ENCODE data around the gene TPM1. TPM values are rescaled to one million over a fixed set of nuclear protein-coding genes. Genes with fewer than 3 reads are reported as not detected.
A peak's percentile ranks its signal among the peaks of the same experiment; 100 is the strongest.

TPM1 gene
- polyA plus RNA-seq, 4 donors, result 269 to 542 (median 382) TPM

- Histone ChIP-seq H3K4me3 (ENCODE audit: low read depth in 1 of 3, low read length in 3 of 3) (no peak overlapping the region), H3K4me1 (ENCODE audit: control insufficient read depth in 3 of 3, insufficient read depth in 2 of 3, low read depth in 1 of 3, low read length in 2 of 3) (peaks cover 0 to 26% (median 7%) of the 10 kb centered on the region in 3 donors), H3K27ac (ENCODE audit: low read depth in 1 of 3, low read length in 2 of 3) (no peak overlapping the region), H3K36me3 (ENCODE audit: control insufficient read depth in 3 of 3, insufficient read depth in 2 of 3, low read depth in 1 of 3, low read length in 3 of 3) (peaks cover 4 to 29% (median 15%) of the 10 kb centered on the region in 3 donors), H3K9me3 (ENCODE audit: control insufficient read depth in 2 of 2, insufficient read depth in 1 of 2, low read depth in 1 of 2, low read length in 1 of 2) (no peaks in the 10 kb centered on the region), H3K27me3 (ENCODE audit: control insufficient read depth in 3 of 3, insufficient read depth in 3 of 3, low read length in 3 of 3) (no peaks in the 10 kb centered on the region)
- no peak for FAIRE-seq
- no peak for DNase-seq
- 57 to 93% (median 91%) methylated on average over 3 of the region's 3 CpGs for WGBS, 3 donors
These were observed 29.6 kb downstream of the TPM1 start for GRCh38 chr15:63072023-63072650.

GRCh38 chr15:63072809-63073277 is 30.3 kb downstream of the TPM1 start:
- Histone ChIP-seq H3K27me3 (ENCODE audit: control insufficient read depth in 3 of 3, insufficient read depth in 3 of 3, low read length in 3 of 3) (no peaks in the 10 kb centered on the region), H3K9me3 (ENCODE audit: control insufficient read depth in 2 of 2, insufficient read depth in 1 of 2, low read depth in 1 of 2, low read length in 1 of 2) (no peaks in the 10 kb centered on the region), H3K4me1 (ENCODE audit: control insufficient read depth in 3 of 3, insufficient read depth in 2 of 3, low read depth in 1 of 3, low read length in 2 of 3) (peaks cover 0 to 26% (median 7%) of the 10 kb centered on the region in 3 donors), H3K27ac (ENCODE audit: low read depth in 1 of 3, low read length in 2 of 3) (peak overlapping the region in 2 of 3 donors; percentile 39 to 53), H3K4me3 (ENCODE audit: low read depth in 1 of 3, low read length in 3 of 3) (no peak overlapping the region), H3K36me3 (ENCODE audit: control insufficient read depth in 3 of 3, insufficient read depth in 2 of 3, low read depth in 1 of 3, low read length in 3 of 3) (peaks cover 4 to 24% (median 13%) of the 10 kb centered on the region in 3 donors)
- no peak for FAIRE-seq
- no peak for DNase-seq
- 84 to 92% (median 89%) methylated on average over 9 of the region's 9 CpGs for WGBS, 3 donors

- WGBS, 3 donors, result 20 to 56% (median 34%) methylated on average over 9 of the region's 9 CpGs
- no peak for FAIRE-seq
- peak; percentile 42 to 91 for DNase-seq
- no peak overlapping the region for H3K4me3 ChIP-seq (ENCODE audit: low read depth in 1 of 3, low read length in 3 of 3)
- peak overlapping the region; percentile 5 to 53 (median 39) for H3K27ac ChIP-seq (ENCODE audit: low read depth in 1 of 3, low read length in 2 of 3)
- H3K36me3 ChIP-seq (ENCODE audit: control insufficient read depth in 3 of 3, insufficient read depth in 2 of 3, low read depth in 1 of 3, low read length in 3 of 3), result peaks cover 4 to 16% (median 6%) of the 10 kb centered on the region in 3 donors
- no peaks in the 10 kb centered on the region for H3K9me3 ChIP-seq (ENCODE audit: control insufficient read depth in 2 of 2, insufficient read depth in 1 of 2, low read depth in 1 of 2, low read length in 1 of 2)
- H3K27me3 ChIP-seq (ENCODE audit: control insufficient read depth in 3 of 3, insufficient read depth in 3 of 3, low read length in 3 of 3), result no peaks in the 10 kb centered on the region
- peaks cover 0 to 26% (median 7%) of the 10 kb centered on the region in 3 donors for H3K4me1 ChIP-seq (ENCODE audit: control insufficient read depth in 3 of 3, insufficient read depth in 2 of 3, low read depth in 1 of 3, low read length in 2 of 3)
These were observed 31.1 kb downstream of the TPM1 start for GRCh38 chr15:63073497-63074172.

GRCh38 chr15:63075015-63075983 is 32.8 kb downstream of the TPM1 start:
- peak in 1 of 2 donors; percentile 40 for DNase-seq
- Histone ChIP-seq H3K9me3 (ENCODE audit: control insufficient read depth in 2 of 2, insufficient read depth in 1 of 2, low read depth in 1 of 2, low read length in 1 of 2) (no peaks in the 10 kb centered on the region), H3K27ac (ENCODE audit: low read depth in 1 of 3, low read length in 2 of 3) (peak overlapping the region in 2 of 3 donors; percentile 11 to 54), H3K27me3 (ENCODE audit: control insufficient read depth in 3 of 3, insufficient read depth in 3 of 3, low read length in 3 of 3) (no peaks in the 10 kb centered on the region), H3K36me3 (ENCODE audit: control insufficient read depth in 3 of 3, insufficient read depth in 2 of 3, low read depth in 1 of 3, low read length in 3 of 3) (peaks cover 0 to 6% (median 6%) of the 10 kb centered on the region in 3 donors), H3K4me3 (ENCODE audit: low read depth in 1 of 3, low read length in 3 of 3) (no peak overlapping the region), H3K4me1 (ENCODE audit: control insufficient read depth in 3 of 3, insufficient read depth in 2 of 3, low read depth in 1 of 3, low read length in 2 of 3) (peaks cover 0 to 26% (median 10%) of the 10 kb centered on the region in 3 donors)
- FAIRE-seq, result no peak
- 56 to 63% (median 59%) methylated on average over 17 of the region's 17 CpGs for WGBS, 3 donors

- H3K4me1 ChIP-seq (ENCODE audit: control insufficient read depth in 3 of 3, insufficient read depth in 2 of 3, low read depth in 1 of 3, low read length in 2 of 3), result peaks cover 0 to 26% (median 10%) of the 10 kb centered on the region in 3 donors
- 67 to 75% (median 68%) methylated on average over 12 of the region's 12 CpGs for WGBS, 3 donors
- FAIRE-seq, result no peak
- peaks cover 0 to 3% (median 2%) of the 10 kb centered on the region in 3 donors for H3K36me3 ChIP-seq (ENCODE audit: control insufficient read depth in 3 of 3, insufficient read depth in 2 of 3, low read depth in 1 of 3, low read length in 3 of 3)
- DNase-seq, result no peak
- H3K27ac ChIP-seq (ENCODE audit: low read depth in 1 of 3, low read length in 2 of 3), result peak overlapping the region in 1 of 3 donors; percentile 11
- no peaks in the 10 kb centered on the region for H3K9me3 ChIP-seq (ENCODE audit: control insufficient read depth in 2 of 2, insufficient read depth in 1 of 2, low read depth in 1 of 2, low read length in 1 of 2)
- no peak overlapping the region for H3K4me3 ChIP-seq (ENCODE audit: low read depth in 1 of 3, low read length in 3 of 3)
- H3K27me3 ChIP-seq (ENCODE audit: control insufficient read depth in 3 of 3, insufficient read depth in 3 of 3, low read length in 3 of 3), result no peaks in the 10 kb centered on the region
These were observed 33.6 kb downstream of the TPM1 start for GRCh38 chr15:63075984-63076713.

GRCh38 chr15:63076714-63077046 is 34.1 kb downstream of the TPM1 start:
- Histone ChIP-seq H3K27ac (ENCODE audit: low read depth in 1 of 3, low read length in 2 of 3) (no peak overlapping the region), H3K27me3 (ENCODE audit: control insufficient read depth in 3 of 3, insufficient read depth in 3 of 3, low read length in 3 of 3) (no peaks in the 10 kb centered on the region), H3K9me3 (ENCODE audit: control insufficient read depth in 2 of 2, insufficient read depth in 1 of 2, low read depth in 1 of 2, low read length in 1 of 2) (no peaks in the 10 kb centered on the region), H3K4me1 (ENCODE audit: control insufficient read depth in 3 of 3, insufficient read depth in 2 of 3, low read depth in 1 of 3, low read length in 2 of 3) (peaks cover 0 to 26% (median 10%) of the 10 kb centered on the region in 3 donors), H3K36me3 (ENCODE audit: control insufficient read depth in 3 of 3, insufficient read depth in 2 of 3, low read depth in 1 of 3, low read length in 3 of 3) (peaks cover 0 to 3% (median 0%) of the 10 kb centered on the region in 3 donors), H3K4me3 (ENCODE audit: low read depth in 1 of 3, low read length in 3 of 3) (no peak overlapping the region)
- no peak for DNase-seq
- FAIRE-seq, result no peak
- WGBS, 3 donors, result 89 to 98% (median 97%) methylated on average over 4 of the region's 4 CpGs

GRCh38 chr15:63077952-63078351 is 35.4 kb downstream of the TPM1 start:
- no peak overlapping the region for H3K4me3 ChIP-seq (ENCODE audit: low read depth in 1 of 3, low read length in 3 of 3)
- no peak overlapping the region for H3K27ac ChIP-seq (ENCODE audit: low read depth in 1 of 3, low read length in 2 of 3)
- H3K9me3 ChIP-seq (ENCODE audit: control insufficient read depth in 2 of 2, insufficient read depth in 1 of 2, low read depth in 1 of 2, low read length in 1 of 2), result no peaks in the 10 kb centered on the region
- DNase-seq (no peak), FAIRE-seq (no peak)
- 78 to 90% (median 83%) methylated on average over 6 of the region's 6 CpGs for WGBS, 3 donors
- H3K36me3 ChIP-seq (ENCODE audit: control insufficient read depth in 3 of 3, insufficient read depth in 2 of 3, low read depth in 1 of 3, low read length in 3 of 3), result no peaks in the 10 kb centered on the region
- peaks cover 0 to 29% (median 7%) of the 10 kb centered on the region in 3 donors for H3K4me1 ChIP-seq (ENCODE audit: control insufficient read depth in 3 of 3, insufficient read depth in 2 of 3, low read depth in 1 of 3, low read length in 2 of 3)
- H3K27me3 ChIP-seq (ENCODE audit: control insufficient read depth in 3 of 3, insufficient read depth in 3 of 3, low read length in 3 of 3), result no peaks in the 10 kb centered on the region

Data from small intestine (tissue), 7 donors.